Stomach (tissue), 9 donors: Measurements from ENCODE around the gene DOCK6. TPM values are rescaled to one million over a fixed set of nuclear protein-coding genes. Genes with fewer than 3 reads are reported as not detected.

Experiments
- DNase-seq, 2 donors: peaks; one replicate each; pipeline versions ENCODE4 v3.0.0 to v3.0.0-alpha.2; 2013 to 2019
- H3K27ac ChIP-seq, 5 donors: fragments of 200-600 bp in 4 of 5; sonication (generic) in 4 of 5; one replicate each; pipeline ENCODE4 v1.5.1; 2013 to 2019; ENCODE audit warnings: mild to moderate bottlenecking in 1 of 5, moderate library complexity in 1 of 5
- H3K27me3 ChIP-seq, 3 donors: fragments of 200-600 bp; sonication (generic); one replicate each; pipeline ENCODE4 v1.5.1; 2017 to 2019; ENCODE audit warnings: mixed run types in 1 of 3
- H3K36me3 ChIP-seq, 4 donors: fragments of 200-600 bp; sonication (generic); 1 replicate in 3 of 4; 2 replicates in 1 of 4; pipeline ENCODE4 v1.5.1; 2016 to 2019
- H3K4me1 ChIP-seq, 4 donors: fragments of 200-600 bp; sonication (generic); one replicate each; pipeline ENCODE4 v1.5.1; 2016 to 2019
- H3K4me3 ChIP-seq, 4 donors: fragments of 200-600 bp; sonication (generic) in 3 of 4; one replicate each; pipeline ENCODE4 v1.5.1; 2016 to 2019; ENCODE audit warnings: mild to moderate bottlenecking in 1 of 4
- H3K9me3 ChIP-seq, 4 donors: fragments of 200-600 bp; sonication (generic); one replicate each; pipeline ENCODE4 v1.5.1; 2016 to 2019
- EP300 ChIP-seq: sonication (generic); formaldehyde crosslinking; IDR thresholded peaks from one replicate; pipeline ENCODE4 v1.6.1; 2017; ENCODE audit warnings: antibody characterized with exemption
- POLR2A ChIP-seq, 4 donors: fragments of 450-650 bp; IDR thresholded peaks; one replicate each; pipeline ENCODE4 v1.6.1; 2016; ENCODE audit warnings: antibody characterized with exemption in 4 of 4, control low read depth in 2 of 4, mild to moderate bottlenecking in 1 of 4, moderate library complexity in 1 of 4
- POLR2AphosphoS5 ChIP-seq, 3 donors: sonication (generic); formaldehyde crosslinking; IDR thresholded peaks; one replicate each; pipeline ENCODE4 v1.6.1; 2016; ENCODE audit warnings: antibody characterized with exemption in 3 of 3
- WGBS, 5 donors: extraction: QIAGEN DNeasy Blood & Tissue Kit in 3 of 5; methylation state at CpG; one replicate each; pipeline versions ENCODE4 v1.1.5 to v1.1.7; 2013 to 2018; 5-methylcytosine and 5-hydroxymethylcytosine counted together
- intact Hi-C: fragments of 100-400 bp; cut with DNase I; formaldehyde crosslinking; loops from one replicate; pipeline ENCODE4 v1.15.1; 2023; ENCODE audit warnings: low total_unique reads
- polyA plus RNA-seq, 3 donors: library from polyadenylated mRNA; stranded (reverse); fragments of 200-250 nt; gene quantifications; one replicate each; pipeline ENCODE4 v1.2.3, GENCODE V29; 2013
- total RNA-seq, 5 donors: library from RNA; depleted of rRNA; stranded (reverse); fragments of >200 nt; gene quantifications; one replicate each; pipeline versions ENCODE4 v1.1.0 to v1.2.3, GENCODE V29; 2014 to 2016
- TF ChIP-seq, protein P1 (sequence below), 7 experiments: fragments of 450-650 bp in 4 of 7; fragments of 200-600 bp in 3 of 7; sonication (generic) in 3 of 7; IDR thresholded peaks; one replicate each; pipeline ENCODE4 v1.5.1; 2016 to 2019; ENCODE audit warnings: antibody characterized with exemption in 7 of 7, control low read depth in 2 of 7, mild to moderate bottlenecking in 1 of 7
- donor health status: healthy with polysubstance abuse.
- donor health status: Bipolar disorder and iron deficiency.
- donor health status: healthy.

The DOCK6 gene
- total and polyA plus RNA-seq, 8 donors = 21.4 to 243 (median 58.9) TPM

GRCh38 chr19:11169896-11170678, 92.2 kb downstream of the DOCK6 start:
- Histone ChIP-seq H3K36me3 (peaks cover 67 to 100% (median 97%) of the 10 kb centered on the region in 4 donors), H3K9me3 (no peaks in the 10 kb centered on the region), H3K27me3 (no peaks in the 10 kb centered on the region), H3K4me1 (peaks cover 8 to 42% (median 21%) of the 10 kb centered on the region in 4 donors), H3K27ac (peak overlapping the region in 4 of 5 donors; percentile 10 to 88 (median 68)), H3K4me3 (no peak overlapping the region)
- WGBS, 5 donors = 80 to 94% (median 89%) methylated on average over 25 to 31 of the region's 31 CpGs
- DNase-seq = no peak
- TF ChIP-seq POLR2A (IDR thresholded peaks at IDR 0.05) = no peak
- no peak for TF ChIP-seq POLR2AphosphoS5 (IDR thresholded peaks at IDR 0.05)
- TF ChIP-seq, protein P1, sequence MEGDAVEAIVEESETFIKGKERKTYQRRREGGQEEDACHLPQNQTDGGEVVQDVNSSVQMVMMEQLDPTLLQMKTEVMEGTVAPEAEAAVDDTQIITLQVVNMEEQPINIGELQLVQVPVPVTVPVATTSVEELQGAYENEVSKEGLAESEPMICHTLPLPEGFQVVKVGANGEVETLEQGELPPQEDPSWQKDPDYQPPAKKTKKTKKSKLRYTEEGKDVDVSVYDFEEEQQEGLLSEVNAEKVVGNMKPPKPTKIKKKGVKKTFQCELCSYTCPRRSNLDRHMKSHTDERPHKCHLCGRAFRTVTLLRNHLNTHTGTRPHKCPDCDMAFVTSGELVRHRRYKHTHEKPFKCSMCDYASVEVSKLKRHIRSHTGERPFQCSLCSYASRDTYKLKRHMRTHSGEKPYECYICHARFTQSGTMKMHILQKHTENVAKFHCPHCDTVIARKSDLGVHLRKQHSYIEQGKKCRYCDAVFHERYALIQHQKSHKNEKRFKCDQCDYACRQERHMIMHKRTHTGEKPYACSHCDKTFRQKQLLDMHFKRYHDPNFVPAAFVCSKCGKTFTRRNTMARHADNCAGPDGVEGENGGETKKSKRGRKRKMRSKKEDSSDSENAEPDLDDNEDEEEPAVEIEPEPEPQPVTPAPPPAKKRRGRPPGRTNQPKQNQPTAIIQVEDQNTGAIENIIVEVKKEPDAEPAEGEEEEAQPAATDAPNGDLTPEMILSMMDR (IDR thresholded peaks at IDR 0.05) = no peak
- TF ChIP-seq EP300 = no peak
- intact Hi-C loops = no loop called here

DNA sequence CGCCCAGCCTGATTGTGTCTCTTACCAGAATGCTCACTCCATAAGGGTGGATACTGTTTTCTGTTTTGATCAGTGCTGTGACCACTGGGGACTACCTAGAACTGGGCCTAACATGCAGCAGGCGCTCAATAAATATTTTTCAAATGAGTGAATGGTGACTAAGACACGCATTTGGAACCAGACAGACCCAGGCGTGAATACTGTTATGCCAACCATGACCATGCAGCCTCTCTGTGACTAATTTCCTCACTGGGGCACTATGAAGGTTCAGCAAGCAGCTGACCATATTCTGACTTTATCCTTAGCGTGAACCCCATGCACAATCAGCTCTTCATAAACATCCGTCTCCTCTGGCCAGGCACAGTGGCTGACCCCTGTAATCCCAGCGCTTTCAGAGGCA, 93.8 kb downstream of the DOCK6 start:
- no peaks in the 10 kb centered on the region for H3K9me3 ChIP-seq
- H3K27me3 ChIP-seq = no peaks in the 10 kb centered on the region
- DNase-seq = no peak
- peaks cover 52 to 92% (median 88%) of the 10 kb centered on the region in 4 donors for H3K36me3 ChIP-seq
- intact Hi-C loops = no loop called here
- no peak for TF ChIP-seq POLR2A (IDR thresholded peaks at IDR 0.05)
- TF ChIP-seq, protein P1 (IDR thresholded peaks at IDR 0.05) = no peak
- TF ChIP-seq POLR2AphosphoS5 (IDR thresholded peaks at IDR 0.05) = peak in 1 of 3 donors; percentile 9
- TF ChIP-seq EP300 = no peak
- H3K27ac ChIP-seq = peak overlapping the region in 4 of 5 donors; percentile 32 to 88 (median 66)
- H3K4me3 ChIP-seq = no peak overlapping the region
- peaks cover 8 to 56% (median 31%) of the 10 kb centered on the region in 4 donors for H3K4me1 ChIP-seq
- 58 to 91% (median 85%) methylated on average over 7 of the region's 7 CpGs for WGBS, 5 donors

DNA sequence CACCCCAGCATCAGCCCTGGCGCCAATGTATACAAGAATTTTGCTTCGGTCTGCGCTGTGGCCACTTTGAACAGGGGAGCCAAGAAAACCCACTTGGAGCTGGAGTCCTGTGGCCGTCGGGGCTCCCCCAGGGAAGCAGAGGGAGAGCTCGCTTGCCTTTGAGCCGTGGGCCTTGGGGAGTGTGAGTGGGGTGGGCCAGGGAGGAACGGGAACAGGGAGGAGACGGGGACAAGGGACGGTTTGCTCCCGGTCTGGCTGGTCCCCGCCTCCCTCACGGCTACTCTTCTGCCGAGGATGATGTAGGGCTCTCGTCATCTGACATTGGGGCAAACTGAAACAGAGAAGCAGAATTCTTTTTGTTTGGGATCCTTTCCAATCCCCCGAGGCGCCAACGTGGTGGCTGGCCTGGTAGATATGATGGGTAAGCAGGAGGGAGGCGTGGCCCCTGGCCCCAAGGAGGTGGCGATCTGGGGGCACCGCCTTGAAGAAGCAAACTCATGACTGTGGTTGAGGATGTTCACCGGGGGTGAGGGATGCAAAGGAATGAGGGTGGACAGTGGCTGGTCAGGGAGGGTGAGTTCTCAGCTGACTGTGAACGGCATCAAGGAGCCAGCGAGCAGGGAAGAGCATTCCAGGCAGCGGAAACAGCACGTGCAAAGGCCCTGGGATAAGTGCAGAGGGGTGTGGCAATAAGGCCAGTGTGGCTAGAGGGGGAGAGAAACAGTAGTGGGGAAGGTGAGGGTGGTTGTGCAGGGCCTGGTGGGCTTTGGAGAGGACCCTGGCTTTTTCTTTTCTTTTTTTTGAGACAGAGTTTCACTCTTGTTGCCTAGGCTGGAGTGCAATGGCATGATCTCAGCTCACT, 95.8 kb downstream of the DOCK6 start:
- Histone ChIP-seq H3K4me3 (no peak overlapping the region), H3K4me1 (peaks cover 8 to 64% (median 31%) of the 10 kb centered on the region in 4 donors), H3K36me3 (peaks cover 35 to 72% (median 69%) of the 10 kb centered on the region in 4 donors), H3K9me3 (no peaks in the 10 kb centered on the region), H3K27ac (peak overlapping the region; percentile 77 to 88 (median 83)), H3K27me3 (no peaks in the 10 kb centered on the region)
- peak in 1 of 3 donors; percentile 14 for TF ChIP-seq POLR2AphosphoS5 (IDR thresholded peaks at IDR 0.05)
- TF ChIP-seq POLR2A (IDR thresholded peaks at IDR 0.05) = no peak
- intact Hi-C loops = no loop called here
- 54 to 81% (median 70%) methylated on average over 26 of the region's 26 CpGs for WGBS, 5 donors
- peak in 1 of 2 donors; percentile 57 for DNase-seq

GRCh38 chr19:11165486-11166030, 96.8 kb downstream of the DOCK6 start:
- peaks cover 9 to 67% (median 29%) of the 10 kb centered on the region in 4 donors for H3K4me1 ChIP-seq
- WGBS, 5 donors = 76 to 86% (median 83%) methylated on average over 13 of the region's 13 CpGs

More at GRCh38 chr19:11165486-11166030, 96.8 kb downstream of the DOCK6 start:
- no peaks in the 10 kb centered on the region for H3K9me3 ChIP-seq
- H3K36me3 ChIP-seq = peaks cover 28 to 63% (median 60%) of the 10 kb centered on the region in 4 donors
- H3K27me3 ChIP-seq = no peaks in the 10 kb centered on the region
- intact Hi-C loops = no loop called here
- peak overlapping the region; percentile 63 to 88 (median 83) for H3K27ac ChIP-seq
- no peak for DNase-seq
- H3K4me3 ChIP-seq = no peak overlapping the region
- no peak for TF ChIP-seq POLR2A (IDR thresholded peaks at IDR 0.05)
- TF ChIP-seq, protein P1 (IDR thresholded peaks at IDR 0.05) = no peak
- no peak for TF ChIP-seq EP300
- no peak for TF ChIP-seq POLR2AphosphoS5 (IDR thresholded peaks at IDR 0.05)
